Activated CD4-positive, alpha-beta T cell treated with anti-CD3 and anti-CD28 coated beads for 1 hour (primary cell): ENCODE results near the gene HOXC13.

ENCODE experiments used
- DNase-seq: peaks from one replicate; pipeline ENCODE4 v3.0.0-alpha.2; 2020

The HOXC13 gene

GRCh38 chr12:53971129-53971528 lies 32.5 kb downstream of the HOXC13 start:
- no peak for DNase-seq

GRCh38 chr12:53971686-53972085 lies 33.1 kb downstream of the HOXC13 start:
- no peak for DNase-seq

- DNase-seq = no peak
These were observed 33.6 kb downstream of the HOXC13 start for GRCh38 chr12:53972152-53972702.

GRCh38 chr12:53972722-53973235 lies 34.1 kb downstream of the HOXC13 start, which contains the start of gene HOXC11:
Gene HOXC11 (plus strand): TSS chr12:53973126. CDS start chr12:53973242, 116 bp downstream.
- no peak for DNase-seq

- no peak for DNase-seq
These were observed 34.8 kb downstream of the HOXC13 start for GRCh38 chr12:53973236-53974042.

- DNase-seq = no peak
These were observed 35.7 kb downstream of the HOXC13 start, which contains the start of gene HOTAIR for GRCh38 chr12:53974084-53975063. Gene HOTAIR (minus strand): TSS chr12:53974954.

GRCh38 chr12:53975064-53975471 lies 36.4 kb downstream of the HOXC13 start:
- no peak for DNase-seq

- DNase-seq = no peak
These were observed 37.0 kb downstream of the HOXC13 start for GRCh38 chr12:53975479-53976152.

- DNase-seq = no peak
These were observed 37.7 kb downstream of the HOXC13 start for GRCh38 chr12:53976172-53976822.

- DNase-seq = no peak
These were observed 38.4 kb downstream of the HOXC13 start for GRCh38 chr12:53976823-53977595.

- DNase-seq = no peak
These were observed 39.2 kb downstream of the HOXC13 start for GRCh38 chr12:53977596-53978445.

- no peak for DNase-seq
These were observed 40.1 kb downstream of the HOXC13 start for GRCh38 chr12:53978477-53979356.

- DNase-seq = no peak
These were observed 41.6 kb downstream of the HOXC13 start for GRCh38 chr12:53980104-53980801.

- DNase-seq = no peak
These were observed 42.3 kb downstream of the HOXC13 start for GRCh38 chr12:53980802-53981496.

- DNase-seq = no peak
These were observed 43.3 kb downstream of the HOXC13 start for GRCh38 chr12:53981634-53982565.
